Neural progenitor cell (in vitro differentiated cells): ENCODE measurements around the gene HEPACAM. TPM values are rescaled to one million over a fixed set of nuclear protein-coding genes. Genes with fewer than 3 reads are reported as not detected.
A peak's percentile ranks its signal among the peaks of the same experiment; 100 is the strongest.

Experiments used
- DNase-seq: peaks from one replicate; pipeline ENCODE4 v3.0.0-alpha.2; 2016; ENCODE audit warnings: low spot score
- H2AFZ ChIP-seq: fragments of 200-600 bp; sonication (generic); replicated peaks from 2 replicates; pipeline ENCODE4 v1.6.1; 2016; ENCODE audit warnings: antibody characterized with exemption
- H3F3A ChIP-seq: fragments of 200-600 bp; sonication (generic); 2 replicates; pipeline ENCODE4 v1.6.1; 2016; ENCODE audit warnings: antibody characterized with exemption, low read depth
- H3K27ac ChIP-seq: fragments of 200-600 bp; sonication (generic); 2 replicates; pipeline ENCODE4 v1.5.1; 2016; ENCODE audit warnings: mild to moderate bottlenecking
- H3K27me3 ChIP-seq: fragments of 200-600 bp; sonication (generic); 2 replicates; pipeline ENCODE4 v1.6.1; 2016; ENCODE audit warnings: mild to moderate bottlenecking, moderate library complexity
- H3K36me3 ChIP-seq: fragments of 200-600 bp; sonication (generic); 2 replicates; pipeline ENCODE4 v1.5.1; 2016
- H3K4me1 ChIP-seq: fragments of 200-600 bp; sonication (generic); 2 replicates; pipeline ENCODE4 v1.6.1; 2016; ENCODE audit warnings: mixed run types
- H3K4me2 ChIP-seq: fragments of 200-600 bp; sonication (generic); 2 replicates; pipeline ENCODE4 v1.6.1; 2016
- H3K4me3 ChIP-seq: fragments of 200-600 bp; sonication (generic); 2 replicates; pipeline ENCODE4 v1.5.1; 2016
- H3K79me2 ChIP-seq: fragments of 200-600 bp; sonication (generic); 2 replicates; pipeline ENCODE4 v1.6.1; 2016; ENCODE audit warnings: low read depth
- H3K9ac ChIP-seq: fragments of 200-600 bp; sonication (generic); 2 replicates; pipeline ENCODE4 v1.6.1; 2016
- H3K9me3 ChIP-seq: fragments of 200-600 bp; sonication (generic); 2 replicates; pipeline ENCODE4 v1.5.1; 2016; ENCODE audit warnings: low read depth
- H4K20me1 ChIP-seq: fragments of 200-600 bp; sonication (generic); 2 replicates; pipeline ENCODE4 v1.6.1; 2016; ENCODE audit warnings: low read depth
- H3K27ac Mint-ChIP-seq: 3 replicates; pipeline ENCODE4 v1.8.0; 2021; ENCODE audit warnings: mixed read lengths
- H3K27me3 Mint-ChIP-seq: 2 replicates; pipeline ENCODE4 v1.8.0; 2022; ENCODE audit warnings: low read depth, mild to moderate bottlenecking, inconsistent platforms, moderate library complexity, mixed read lengths; ENCODE audit not compliant: insufficient read depth
- H3K36me3 Mint-ChIP-seq: 3 replicates; pipeline ENCODE4 v1.8.0; 2021; ENCODE audit warnings: mixed read lengths
- H3K4me1 Mint-ChIP-seq: 3 replicates; pipeline ENCODE4 v1.8.0; 2021; ENCODE audit warnings: mixed read lengths
- H3K4me3 Mint-ChIP-seq: 3 replicates; pipeline ENCODE4 v1.8.0; 2021; ENCODE audit warnings: mild to moderate bottlenecking, moderate library complexity, mixed read lengths
- H3K9me3 Mint-ChIP-seq: 3 replicates; pipeline ENCODE4 v1.8.0; 2020; ENCODE audit warnings: mixed read lengths
- CTCF ChIP-seq: fragments of 200-600 bp; sonication (generic); IDR thresholded peaks from 2 replicates; pipeline ENCODE4 v1.5.1; 2017; ENCODE audit warnings: antibody characterized with exemption, mild to moderate bottlenecking
- EZH2 ChIP-seq: fragments of 200-600 bp; sonication (generic); IDR thresholded peaks from 2 replicates; pipeline ENCODE4 v1.6.1; 2017; ENCODE audit warnings: antibody characterized with exemption, mild to moderate bottlenecking, moderate library complexity
- EZH2phosphoT487 ChIP-seq: fragments of 200-600 bp; sonication (generic); IDR thresholded peaks from 2 replicates; pipeline ENCODE4 v1.6.1; 2017; ENCODE audit warnings: antibody characterized with exemption
- total RNA-seq: library from RNA; depleted of rRNA; stranded (reverse); fragments of >200 nt; gene quantifications from 2 replicates; pipeline ENCODE4 v1.2.3, GENCODE V29; 2015; ENCODE audit warnings: low replicate concordance

The HEPACAM gene
- total RNA-seq, 1 donor from 2014 or later, result not detected

- no peak overlapping the region for H2AFZ ChIP-seq
- peaks cover 44% of the 10 kb centered on the region for H3K4me1 ChIP-seq
- no peak overlapping the region for H3K4me3 Mint-ChIP-seq
- TF ChIP-seq EZH2 (no peak), CTCF (no peak), EZH2phosphoT487 (no peak)
- H3K27ac Mint-ChIP-seq, result no peak overlapping the region
- H3K4me1 Mint-ChIP-seq, result peaks cover 17% of the 10 kb centered on the region
- no peaks in the 10 kb centered on the region for H3K36me3 ChIP-seq
- DNase-seq, result no peak
- no peaks in the 10 kb centered on the region for H3K9me3 Mint-ChIP-seq
- H3K36me3 Mint-ChIP-seq, result no peaks in the 10 kb centered on the region
- no peak overlapping the region for H3K9ac ChIP-seq
- no peaks in the 10 kb centered on the region for H4K20me1 ChIP-seq
- H3K4me2 ChIP-seq, result no peak overlapping the region
- H3K79me2 ChIP-seq, result no peaks in the 10 kb centered on the region
- peaks cover 6% of the 10 kb centered on the region for H3F3A ChIP-seq
- no peaks in the 10 kb centered on the region for H3K9me3 ChIP-seq
- H3K27me3 Mint-ChIP-seq, result peaks cover 6% of the 10 kb centered on the region
- H3K27me3 ChIP-seq, result peaks cover 30% of the 10 kb centered on the region
- no peak overlapping the region for H3K4me3 ChIP-seq
- H3K27ac ChIP-seq, result no peak overlapping the region
Observed at GRCh38 chr11:124937336-124937935, 1.6 kb upstream of the HEPACAM start.

- no peak for DNase-seq
Observed at GRCh38 chr11:124934862-124935547, 842 bp downstream of the HEPACAM start.

GRCh38 chr11:124930799-124931198, 5.0 kb downstream of the HEPACAM start:
- no peak overlapping the region for H3K4me2 ChIP-seq
- no peak overlapping the region for H3K4me3 Mint-ChIP-seq
- peaks cover 42% of the 10 kb centered on the region for H3K27me3 ChIP-seq
- peaks cover 1% of the 10 kb centered on the region for H3K4me1 Mint-ChIP-seq
- no peak overlapping the region for H2AFZ ChIP-seq
- no peaks in the 10 kb centered on the region for H3K9me3 ChIP-seq
- H3K36me3 ChIP-seq, result no peaks in the 10 kb centered on the region
- no peak overlapping the region for H3K27ac ChIP-seq
- H3K4me1 ChIP-seq, result peaks cover 19% of the 10 kb centered on the region
- no peaks in the 10 kb centered on the region for H4K20me1 ChIP-seq
- no peaks in the 10 kb centered on the region for H3K9me3 Mint-ChIP-seq
- DNase-seq, result no peak
- no peaks in the 10 kb centered on the region for H3K79me2 ChIP-seq
- H3K27ac Mint-ChIP-seq, result no peak overlapping the region
- no peak overlapping the region for H3K9ac ChIP-seq
- no peak overlapping the region for H3K4me3 ChIP-seq
- no peak for TF ChIP-seq EZH2phosphoT487
- TF ChIP-seq CTCF, result no peak
- TF ChIP-seq EZH2, result no peak
- peaks cover 3% of the 10 kb centered on the region for H3K27me3 Mint-ChIP-seq
- H3F3A ChIP-seq, result no peaks in the 10 kb centered on the region
- H3K36me3 Mint-ChIP-seq, result no peaks in the 10 kb centered on the region

More at GRCh38 chr11:124934862-124935547, 842 bp downstream of the HEPACAM start:
- no peaks in the 10 kb centered on the region for H3K36me3 Mint-ChIP-seq
- H3K9me3 Mint-ChIP-seq, result no peaks in the 10 kb centered on the region
- TF ChIP-seq EZH2 (no peak), CTCF (peak; percentile 18)
- Histone ChIP-seq H3K4me1 (peaks cover 33% of the 10 kb centered on the region), H3F3A (no peaks in the 10 kb centered on the region), H3K79me2 (no peaks in the 10 kb centered on the region), H3K4me2 (peak overlapping the region; percentile 12), H3K9ac (no peak overlapping the region), H3K27me3 (peaks cover 51% of the 10 kb centered on the region), H3K4me3 (no peak overlapping the region), H3K9me3 (no peaks in the 10 kb centered on the region), H4K20me1 (no peaks in the 10 kb centered on the region), H2AFZ (no peak overlapping the region), H3K27ac (no peak overlapping the region), H3K36me3 (no peaks in the 10 kb centered on the region)
- no peak overlapping the region for H3K4me3 Mint-ChIP-seq
- H3K4me1 Mint-ChIP-seq, result peaks cover 15% of the 10 kb centered on the region
- H3K27me3 Mint-ChIP-seq, result peaks cover 6% of the 10 kb centered on the region
- H3K27ac Mint-ChIP-seq, result no peak overlapping the region
